ENCODE results near the gene KATNB1.

The KATNB1 gene

GRCh38 chr16:57784334-57784733 is 48.8 kb downstream of the KATNB1 start:
- no CpG with 5 or more reads among the region's 7 CpGs for WGBS (ENCODE audit: extremely low coverage, insufficient coverage, low lambda C conversion rate)
- H3K27ac ChIP-seq (ENCODE audit: low read depth, low read length): no peak overlapping the region
- no peaks in the 10 kb centered on the region for H3K79me2 ChIP-seq (ENCODE audit: control insufficient read depth, insufficient read depth, low read length)
- H4K5ac ChIP-seq (ENCODE audit: low read length): no peak overlapping the region
- no peaks in the 10 kb centered on the region for H3K79me1 ChIP-seq (ENCODE audit: low read length)
- H2BK15ac ChIP-seq (replicated peaks; ENCODE audit: low read depth): no peak overlapping the region
- no peak overlapping the region for H3K4me2 ChIP-seq (ENCODE audit: low read length)
- H4K8ac ChIP-seq (ENCODE audit: low read depth, low read length): no peak overlapping the region
- H3K23ac ChIP-seq (ENCODE audit: low read length): no peak overlapping the region
- no peak overlapping the region for H3K18ac ChIP-seq (ENCODE audit: low read length)
- no peak overlapping the region for H3K4ac ChIP-seq (ENCODE audit: low read depth, low read length)
- no peak for DNase-seq
- no peaks in the 10 kb centered on the region for H3K4me1 ChIP-seq (ENCODE audit: control insufficient read depth, low read depth, low read length)
- no peaks in the 10 kb centered on the region for H3K27me3 ChIP-seq (ENCODE audit: insufficient read depth, low read length, poor library complexity)
- no peak overlapping the region for H2BK120ac ChIP-seq (ENCODE audit: low read depth, low read length)
- no peak overlapping the region for H3K56ac ChIP-seq (ENCODE audit: low read length)
- no peak overlapping the region for H3K9ac ChIP-seq (ENCODE audit: low read length)
- no peak overlapping the region for H2BK5ac ChIP-seq (ENCODE audit: low read length)
- no peak overlapping the region for H2AK5ac ChIP-seq (ENCODE audit: low read length)
- H3K4me3 ChIP-seq (ENCODE audit: low read length): no peak overlapping the region
- no peaks in the 10 kb centered on the region for H3K36me3 ChIP-seq (ENCODE audit: control insufficient read depth, insufficient read depth, low read length)

DNA sequence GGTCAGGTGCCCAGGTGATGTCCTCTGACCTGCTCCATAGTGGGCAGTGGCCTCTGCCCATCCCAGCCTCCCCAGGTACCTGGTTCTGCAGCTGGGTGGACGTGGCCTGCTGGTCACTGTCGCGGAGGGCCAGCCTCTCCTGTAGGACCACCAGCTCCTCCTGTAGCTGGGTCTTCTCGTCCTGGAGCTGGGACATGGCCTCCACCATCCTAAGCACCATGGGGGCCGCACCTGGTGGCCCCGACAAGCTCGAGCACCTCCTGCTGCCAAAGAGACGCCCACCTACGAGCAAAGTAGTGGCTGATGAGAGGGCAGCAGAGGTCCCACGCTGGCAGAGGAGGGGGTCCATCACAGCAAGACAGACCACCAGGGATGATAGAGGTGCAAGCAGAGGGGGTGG is 49.8 kb downstream of the KATNB1 start:
- no peaks in the 10 kb centered on the region for H3K36me3 ChIP-seq (ENCODE audit: control insufficient read depth, insufficient read depth, low read length)
- H2BK120ac ChIP-seq (ENCODE audit: low read depth, low read length): no peak overlapping the region
- H3K23ac ChIP-seq (ENCODE audit: low read length): no peak overlapping the region
- H2BK15ac ChIP-seq (replicated peaks; ENCODE audit: low read depth): no peak overlapping the region
- H3K79me1 ChIP-seq (ENCODE audit: low read length): no peaks in the 10 kb centered on the region
- no peaks in the 10 kb centered on the region for H3K4me1 ChIP-seq (ENCODE audit: control insufficient read depth, low read depth, low read length)
- no peak overlapping the region for H3K4ac ChIP-seq (ENCODE audit: low read depth, low read length)
- no peak overlapping the region for H3K27ac ChIP-seq (ENCODE audit: low read depth, low read length)
- H3K18ac ChIP-seq (ENCODE audit: low read length): no peak overlapping the region
- no peak overlapping the region for H4K5ac ChIP-seq (ENCODE audit: low read length)
- no peak overlapping the region for H3K9ac ChIP-seq (ENCODE audit: low read length)
- H3K4me2 ChIP-seq (ENCODE audit: low read length): no peak overlapping the region
- no peaks in the 10 kb centered on the region for H3K79me2 ChIP-seq (ENCODE audit: control insufficient read depth, insufficient read depth, low read length)
- no CpG with 5 or more reads among the region's 10 CpGs for whole genome bisulfite sequencing (ENCODE audit: extremely low coverage, insufficient coverage, low lambda C conversion rate)
- H3K56ac ChIP-seq (ENCODE audit: low read length): no peak overlapping the region
- H3K27me3 ChIP-seq (ENCODE audit: insufficient read depth, low read length, poor library complexity): no peaks in the 10 kb centered on the region
- H4K8ac ChIP-seq (ENCODE audit: low read depth, low read length): no peak overlapping the region
- no peak overlapping the region for H2AK5ac ChIP-seq (ENCODE audit: low read length)
- no peak for DNase-seq
- no peak overlapping the region for H2BK5ac ChIP-seq (ENCODE audit: low read length)
- no peak overlapping the region for H3K4me3 ChIP-seq (ENCODE audit: low read length)

DNA sequence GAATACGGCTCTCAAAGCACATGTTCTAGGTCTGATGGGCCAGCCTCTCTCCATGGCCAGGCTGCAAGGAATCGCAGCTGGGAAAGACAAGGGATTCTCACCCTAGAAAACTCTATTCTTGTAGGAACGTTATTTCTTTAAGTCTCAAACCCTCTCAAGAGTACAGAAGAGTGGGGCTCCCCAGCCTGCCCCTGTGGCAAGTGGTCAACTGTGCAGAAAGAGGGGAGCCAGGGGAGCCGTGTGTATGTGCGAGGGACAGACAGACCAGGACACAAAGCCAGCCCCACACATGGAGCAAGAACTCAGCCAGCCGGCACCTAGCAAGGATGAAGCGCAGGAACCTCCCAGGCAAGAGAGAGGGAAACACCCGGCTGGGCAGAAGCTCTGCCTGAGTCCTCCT is 50.4 kb downstream of the KATNB1 start:
- no peaks in the 10 kb centered on the region for H3K79me2 ChIP-seq (ENCODE audit: control insufficient read depth, insufficient read depth, low read length)
- no peak overlapping the region for H4K8ac ChIP-seq (ENCODE audit: low read depth, low read length)
- H2BK120ac ChIP-seq (ENCODE audit: low read depth, low read length): no peak overlapping the region
- H2BK5ac ChIP-seq (ENCODE audit: low read length): no peak overlapping the region
- DNase-seq: no peak
- no peaks in the 10 kb centered on the region for H3K79me1 ChIP-seq (ENCODE audit: low read length)
- no peak overlapping the region for H3K18ac ChIP-seq (ENCODE audit: low read length)
- no peak overlapping the region for H4K5ac ChIP-seq (ENCODE audit: low read length)
- no peak overlapping the region for H3K4me3 ChIP-seq (ENCODE audit: low read length)
- H3K56ac ChIP-seq (ENCODE audit: low read length): no peak overlapping the region
- no CpG with 5 or more reads among the region's 8 CpGs for WGBS (ENCODE audit: extremely low coverage, insufficient coverage, low lambda C conversion rate)
- no peak overlapping the region for H3K4ac ChIP-seq (ENCODE audit: low read depth, low read length)
- no peak overlapping the region for H2BK15ac ChIP-seq (replicated peaks; ENCODE audit: low read depth)
- H3K27ac ChIP-seq (ENCODE audit: low read depth, low read length): no peak overlapping the region
- H3K23ac ChIP-seq (ENCODE audit: low read length): no peak overlapping the region
- H3K27me3 ChIP-seq (ENCODE audit: insufficient read depth, low read length, poor library complexity): no peaks in the 10 kb centered on the region
- H3K36me3 ChIP-seq (ENCODE audit: control insufficient read depth, insufficient read depth, low read length): no peaks in the 10 kb centered on the region
- H3K4me2 ChIP-seq (ENCODE audit: low read length): no peak overlapping the region
- no peak overlapping the region for H2AK5ac ChIP-seq (ENCODE audit: low read length)
- H3K4me1 ChIP-seq (ENCODE audit: control insufficient read depth, low read depth, low read length): no peaks in the 10 kb centered on the region
- no peak overlapping the region for H3K9ac ChIP-seq (ENCODE audit: low read length)

GRCh38 chr16:57786632-57787518 is 51.3 kb downstream of the KATNB1 start:
- Histone ChIP-seq H3K36me3 (ENCODE audit: control insufficient read depth, insufficient read depth, low read length) (peaks cover 1% of the 10 kb centered on the region), H3K4me3 (ENCODE audit: low read length) (no peak overlapping the region)
- WGBS (ENCODE audit: extremely low coverage, insufficient coverage, low lambda C conversion rate): no CpG with 5 or more reads among the region's 26 CpGs

GRCh38 chr16:57787519-57787905 is 51.9 kb downstream of the KATNB1 start:
- WGBS (ENCODE audit: extremely low coverage, insufficient coverage, low lambda C conversion rate): no CpG with 5 or more reads among the region's 8 CpGs

More at GRCh38 chr16:57786632-57787518, 51.3 kb downstream of the KATNB1 start:
- Histone ChIP-seq H2AK5ac (ENCODE audit: low read length) (no peak overlapping the region), H3K18ac (ENCODE audit: low read length) (no peak overlapping the region), H3K23ac (ENCODE audit: low read length) (no peak overlapping the region), H3K79me2 (ENCODE audit: control insufficient read depth, insufficient read depth, low read length) (no peaks in the 10 kb centered on the region), H3K79me1 (ENCODE audit: low read length) (peaks cover under 1% of the 10 kb centered on the region), H2BK5ac (ENCODE audit: low read length) (no peak overlapping the region), H3K27me3 (ENCODE audit: insufficient read depth, low read length, poor library complexity) (no peaks in the 10 kb centered on the region), H3K9ac (ENCODE audit: low read length) (no peak overlapping the region), H2BK120ac (ENCODE audit: low read depth, low read length) (no peak overlapping the region), H4K8ac (ENCODE audit: low read depth, low read length) (no peak overlapping the region), H3K56ac (ENCODE audit: low read length) (no peak overlapping the region), H3K4ac (ENCODE audit: low read depth, low read length) (no peak overlapping the region), H3K27ac (ENCODE audit: low read depth, low read length) (no peak overlapping the region), H2BK15ac (replicated peaks; ENCODE audit: low read depth) (no peak overlapping the region), H3K4me1 (ENCODE audit: control insufficient read depth, low read depth, low read length) (peaks cover 4% of the 10 kb centered on the region), H4K5ac (ENCODE audit: low read length) (no peak overlapping the region), H3K4me2 (ENCODE audit: low read length) (no peak overlapping the region)
- no peak for DNase-seq

More at GRCh38 chr16:57787519-57787905, 51.9 kb downstream of the KATNB1 start:
- DNase-seq: no peak
- H3K4me3 ChIP-seq (ENCODE audit: low read length): no peak overlapping the region
- H3K56ac ChIP-seq (ENCODE audit: low read length): no peak overlapping the region
- H3K79me2 ChIP-seq (ENCODE audit: control insufficient read depth, insufficient read depth, low read length): no peaks in the 10 kb centered on the region
- peaks cover 5% of the 10 kb centered on the region for H3K4me1 ChIP-seq (ENCODE audit: control insufficient read depth, low read depth, low read length)
- no peak overlapping the region for H3K27ac ChIP-seq (ENCODE audit: low read depth, low read length)
- H2AK5ac ChIP-seq (ENCODE audit: low read length): no peak overlapping the region
- H3K9ac ChIP-seq (ENCODE audit: low read length): no peak overlapping the region
- no peak overlapping the region for H4K8ac ChIP-seq (ENCODE audit: low read depth, low read length)
- no peak overlapping the region for H3K18ac ChIP-seq (ENCODE audit: low read length)
- no peak overlapping the region for H4K5ac ChIP-seq (ENCODE audit: low read length)
- H3K23ac ChIP-seq (ENCODE audit: low read length): no peak overlapping the region
- H2BK15ac ChIP-seq (replicated peaks; ENCODE audit: low read depth): no peak overlapping the region
- peaks cover 2% of the 10 kb centered on the region for H3K79me1 ChIP-seq (ENCODE audit: low read length)
- peak overlapping the region; percentile 6 for H3K4ac ChIP-seq (ENCODE audit: low read depth, low read length)
- H3K27me3 ChIP-seq (ENCODE audit: insufficient read depth, low read length, poor library complexity): no peaks in the 10 kb centered on the region
- no peak overlapping the region for H2BK5ac ChIP-seq (ENCODE audit: low read length)
- H3K36me3 ChIP-seq (ENCODE audit: control insufficient read depth, insufficient read depth, low read length): peaks cover 3% of the 10 kb centered on the region
- no peak overlapping the region for H3K4me2 ChIP-seq (ENCODE audit: low read length)
- H2BK120ac ChIP-seq (ENCODE audit: low read depth, low read length): no peak overlapping the region

Data from mesendoderm (in vitro differentiated cells).